GM23248 (cell line): ENCODE measurements around the gene LENG8.
"Not testable (repeated sequence)": the region's sequence is repeated elsewhere in the genome, so short reads cannot be mapped to it uniquely, and the experiment has no call there.

Source experiments
- EZH2 ChIP-seq: fragments of 200-600 bp; sonication (generic); IDR thresholded peaks from 2 replicates; pipeline ENCODE4 v1.6.1; 2018; ENCODE audit warnings: antibody characterized with exemption, mild to moderate bottlenecking; ENCODE audit not compliant: insufficient read depth, poor library complexity, severe bottlenecking
- EZH2phosphoT487 ChIP-seq: fragments of 200-600 bp; sonication (generic); IDR thresholded peaks from 2 replicates; pipeline ENCODE4 v1.6.1; 2018; ENCODE audit warnings: antibody characterized with exemption, moderate library complexity, mild to moderate bottlenecking, low read depth; ENCODE audit not compliant: insufficient read depth

GRCh38 chr19:54466110-54466480 lies 17.1 kb downstream of the LENG8 start:
- not testable (repeated sequence) for TF ChIP-seq EZH2, EZH2phosphoT487
